ENCODE data around the gene PIK3CB. TPM values are rescaled to one million over a fixed set of nuclear protein-coding genes. Genes with fewer than 3 reads are reported as not detected.

PIK3CB gene
- total and polyA plus RNA-seq, 2 of the 8 experiments (the other 6 are each of a cell fraction or from before 2014, with no cell fraction given), result 8.3 to 35.2 TPM

DNA sequence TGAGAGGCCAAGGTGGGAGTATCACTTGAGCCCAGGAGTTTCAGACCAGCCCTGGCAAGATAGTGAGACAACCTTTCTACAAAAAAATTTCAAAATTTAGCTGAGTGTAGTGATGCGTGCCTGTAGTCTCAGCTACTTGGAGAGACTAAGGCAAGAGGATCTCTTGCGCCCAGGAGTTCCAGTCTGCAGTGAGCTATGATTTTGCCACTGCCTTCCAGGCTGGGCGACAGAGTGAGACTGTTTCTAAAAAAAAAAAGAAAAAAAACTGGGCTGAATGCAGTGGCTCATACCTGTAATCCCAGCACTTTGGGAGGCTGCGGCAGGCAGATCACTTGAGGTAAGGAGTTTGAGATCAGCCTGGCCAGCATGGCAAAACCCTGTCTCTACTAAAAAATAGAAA is 14.0 kb upstream of the PIK3CB start:
- H3K23me2 ChIP-seq (ENCODE audit: low read depth, low read length), result no peaks in the 10 kb centered on the region
- no peaks in the 10 kb centered on the region for H3K9me3 ChIP-seq (ENCODE audit: insufficient read depth in 2 of 2, low read depth in 1 of 2, low read length in 1 of 2)
- no peaks in the 10 kb centered on the region for H3K36me3 ChIP-seq (ENCODE audit: control insufficient read depth in 2 of 4, insufficient read depth in 4 of 4, low read length in 3 of 4)
- H3K27me3 ChIP-seq (replicated peaks in 1 of 4; ENCODE audit: control insufficient read depth in 3 of 4, extremely low read depth in 1 of 4, insufficient read depth in 3 of 4, low read length in 3 of 4), result no peaks in the 10 kb centered on the region
- no peak overlapping the region for H2BK15ac ChIP-seq (ENCODE audit: low read length)
- H3K14ac ChIP-seq (ENCODE audit: insufficient read length), result no peak overlapping the region
- TF ChIP-seq, protein P1, sequence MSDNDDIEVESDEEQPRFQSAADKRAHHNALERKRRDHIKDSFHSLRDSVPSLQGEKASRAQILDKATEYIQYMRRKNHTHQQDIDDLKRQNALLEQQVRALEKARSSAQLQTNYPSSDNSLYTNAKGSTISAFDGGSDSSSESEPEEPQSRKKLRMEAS (IDR thresholded peaks at IDR 0.05), result no peak
- TF ChIP-seq, protein P2, sequence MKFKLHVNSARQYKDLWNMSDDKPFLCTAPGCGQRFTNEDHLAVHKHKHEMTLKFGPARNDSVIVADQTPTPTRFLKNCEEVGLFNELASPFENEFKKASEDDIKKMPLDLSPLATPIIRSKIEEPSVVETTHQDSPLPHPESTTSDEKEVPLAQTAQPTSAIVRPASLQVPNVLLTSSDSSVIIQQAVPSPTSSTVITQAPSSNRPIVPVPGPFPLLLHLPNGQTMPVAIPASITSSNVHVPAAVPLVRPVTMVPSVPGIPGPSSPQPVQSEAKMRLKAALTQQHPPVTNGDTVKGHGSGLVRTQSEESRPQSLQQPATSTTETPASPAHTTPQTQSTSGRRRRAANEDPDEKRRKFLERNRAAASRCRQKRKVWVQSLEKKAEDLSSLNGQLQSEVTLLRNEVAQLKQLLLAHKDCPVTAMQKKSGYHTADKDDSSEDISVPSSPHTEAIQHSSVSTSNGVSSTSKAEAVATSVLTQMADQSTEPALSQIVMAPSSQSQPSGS (IDR thresholded peaks at IDR 0.05; ENCODE audit: low read length), result no peak
- no peak for TF ChIP-seq NRF1 (IDR thresholded peaks at IDR 0.05; ENCODE audit: low read depth, low read length)
- TF ChIP-seq SIRT6 (IDR thresholded peaks at IDR 0.05; ENCODE audit: low read length), result no peak
- TF ChIP-seq RXRA (IDR thresholded peaks at IDR 0.05; ENCODE audit: insufficient read depth, low read depth, low read length), result no peak
- no peak for TF ChIP-seq POU5F1 (IDR thresholded peaks at IDR 0.05; ENCODE audit: low read depth, low read length)
- TF ChIP-seq ATF3 (IDR thresholded peaks at IDR 0.05; ENCODE audit: insufficient read depth, low read depth, low read length), result no peak
- H2AFZ ChIP-seq (ENCODE audit: low read length), result no peak overlapping the region
- no peak overlapping the region for H4K5ac ChIP-seq (ENCODE audit: insufficient read length, low read depth, low read length)
- H2BK120ac ChIP-seq (replicated peaks; ENCODE audit: low read depth, low read length), result no peak overlapping the region
- 0 out of 2 replicates have a peak overlapping the region, but pooled peaks have one; percentile 28 for H2AK5ac ChIP-seq (ENCODE audit: low read depth, low read length)
- H3K4ac ChIP-seq (replicated peaks; ENCODE audit: insufficient read length, low read depth, low read length), result no peak overlapping the region
- H3K79me1 ChIP-seq (ENCODE audit: low read depth, low read length), result no peaks in the 10 kb centered on the region
- CTCF ChIA-PET (ENCODE audit: partially characterized antibody), result interaction anchor here (0.6 to 3.2 kb wide), 8 partner anchors 11 to 149 kb away, joined by 3 to 18 read pairs (median 4); no protein-coding TSS in a partner anchor
- H3K18ac ChIP-seq (ENCODE audit: extremely low read depth, low read length), result no peak overlapping the region
- H3K4me2 ChIP-seq (ENCODE audit: insufficient read depth in 1 of 2, low read depth in 2 of 2, low read length in 2 of 2), result no peak overlapping the region
- FAIRE-seq (no peak), DNase-seq (ENCODE audit: low read depth in 1 of 2, low spot score in 2 of 2) (no peak)
- no peak overlapping the region for H4K91ac ChIP-seq (replicated peaks; ENCODE audit: insufficient read length, low read length)
- no peak overlapping the region; the same call in 1 of the 2 replicates for H2BK5ac ChIP-seq (ENCODE audit: low read depth, low read length)
- H2BK20ac ChIP-seq (ENCODE audit: low read length), result no peak overlapping the region
- H3K4me3 ChIP-seq (ENCODE audit: extremely low read depth in 1 of 4, insufficient read depth in 2 of 4, low read depth in 3 of 4, low read length in 4 of 4), result no peak overlapping the region
- no peak overlapping the region for H3K27ac ChIP-seq (ENCODE audit: low read depth, low read length)
- H3K56ac ChIP-seq (replicated peaks; ENCODE audit: insufficient read length, low read depth, low read length), result no peak overlapping the region
- H3K4me1 ChIP-seq (replicated peaks in 1 of 4; ENCODE audit: control insufficient read depth in 3 of 4, insufficient read depth in 4 of 4, low read length in 3 of 4), result peaks cover 7 to 15% (median 12%) of the 10 kb centered on the region in 4 experiments; a peak in 6 of 7 replicates
- H2BK12ac ChIP-seq (ENCODE audit: low read depth, low read length), result peak overlapping the region; percentile 91
- no peaks in the 10 kb centered on the region for H4K20me1 ChIP-seq (replicated peaks in 1 of 2; ENCODE audit: control insufficient read depth in 1 of 2, insufficient read depth in 2 of 2, low read length in 2 of 2)
- no peak overlapping the region for H3K23ac ChIP-seq (ENCODE audit: insufficient read length)
- WGBS, 2 experiments (ENCODE audit: extremely low coverage in 1 of 2, insufficient coverage in 1 of 2, insufficient read length in 1 of 2, insufficient replicate concordance in 2 of 2, low coverage in 1 of 2, low lambda C conversion rate in 2 of 2, missing lambda C conversion rate in 1 of 2), result 86% methylated on average over 4 of the region's 4 CpGs; no CpG with 5 or more reads in 1 of the 2 experiments
- H3K79me2 ChIP-seq (ENCODE audit: control insufficient read depth in 1 of 2, insufficient read depth in 2 of 2, low read length in 2 of 2), result no peaks in the 10 kb centered on the region
- H3K9ac ChIP-seq (replicated peaks in 1 of 4; ENCODE audit: extremely low read depth in 1 of 4, low read depth in 3 of 4, low read length in 3 of 4), result no peak overlapping the region
- POLR2A ChIA-PET (ENCODE audit: partially characterized antibody), result interaction anchor here (0.7 to 2.6 kb wide), 3 partner anchors 13 to 61 kb away, joined by 4 to 18 read pairs (median 8); partner anchors contain the start of gene PIK3CB
- no peak overlapping the region for H4K8ac ChIP-seq (ENCODE audit: extremely low read depth, insufficient read depth, low read length)
